PC-3 (cell line): ENCODE data around the gene DNAH10. TPM values are rescaled to one million over a fixed set of nuclear protein-coding genes. Genes with fewer than 3 reads are reported as not detected.

Experiments used
- ATAC-seq: fragments of 200-7000 bp; cut with Tn5 transposase; 2 replicates; pipeline ENCODE4 v1.9.1; 2020; ENCODE audit warnings: mild to moderate bottlenecking, moderate library complexity
- BruUV-seq: library from RNA; stranded (reverse); fragments of 400-500 nt; replicated peaks from 2 replicates; lab custom pipeline; 2021; lab: Mats Ljungman, UMichigan
- CTCF ChIA-PET: fragments of 300-600 bp; sonication (Branson Sonifier 250); formaldehyde crosslinking; loops from one replicate; lab custom pipeline; 2022; ENCODE audit warnings: antibody characterized with exemption; lab: Charles Lee
- POLR2A ChIA-PET: fragments of 300-600 bp; sonication (Branson Sonifier 250); formaldehyde crosslinking; loops from one replicate; lab custom pipeline; 2022; ENCODE audit warnings: antibody characterized with exemption; ENCODE audit not compliant: unreplicated experiment; lab: Charles Lee
- DNase-seq: peaks from one replicate; pipeline ENCODE4 v3.0.0-alpha.2; 2015
- H2AFZ ChIP-seq: fragments of 300-600 bp; sonication (generic); 2 replicates; pipeline ENCODE4 v1.6.0; 2016; ENCODE audit warnings: antibody characterized with exemption, low read length
- H3F3A ChIP-seq: fragments of 300-600 bp; sonication (generic); one replicate; pipeline ENCODE4 v1.6.0; 2017; ENCODE audit warnings: antibody characterized with exemption, low read length, control low read depth, mild to moderate bottlenecking; ENCODE audit not compliant: unreplicated experiment
- H3K27ac ChIP-seq: fragments of 300-600 bp; sonication (generic); 2 replicates; pipeline ENCODE4 v1.5.1; 2016; ENCODE audit warnings: mild to moderate bottlenecking, low read length
- H3K27me3 ChIP-seq: fragments of 300-600 bp; sonication (generic); 2 replicates; pipeline ENCODE4 v1.6.1; 2016; ENCODE audit warnings: low read length, mixed read lengths
- H3K36me3 ChIP-seq: fragments of 300-600 bp; sonication (generic); 2 replicates; pipeline ENCODE4 v1.6.1; 2016; ENCODE audit warnings: low read depth, mixed run types, low read length, mixed read lengths
- H3K4me1 ChIP-seq: fragments of 300-600 bp; sonication (generic); 2 replicates; pipeline ENCODE4 v1.5.1; 2016; ENCODE audit warnings: low read length; ENCODE audit not compliant: insufficient read depth
- H3K4me2 ChIP-seq: fragments of 300-600 bp; sonication (generic); 2 replicates; pipeline ENCODE4 v1.6.0; 2016; ENCODE audit warnings: low read length
- H3K4me3 ChIP-seq: fragments of 300-600 bp; sonication (generic); 2 replicates; pipeline ENCODE4 v1.5.1; 2016; ENCODE audit warnings: mild to moderate bottlenecking, low read length, mixed read lengths
- H3K79me2 ChIP-seq: fragments of 300-600 bp; sonication (generic); 2 replicates; pipeline ENCODE4 v1.6.1; 2017; ENCODE audit warnings: low read length, mixed read lengths
- H3K9ac ChIP-seq: fragments of 300-600 bp; sonication (generic); 2 replicates; pipeline ENCODE4 v1.6.0; 2016; ENCODE audit warnings: mild to moderate bottlenecking, low read length
- H3K9me2 ChIP-seq: fragments of 300-600 bp; sonication (generic); replicated peaks from 2 replicates; pipeline ENCODE4 v1.6.1; 2016; ENCODE audit warnings: mixed run types, low read length, mixed read lengths
- H3K9me3 ChIP-seq: fragments of 300-600 bp; sonication (generic); 2 replicates; pipeline ENCODE4 v1.6.1; 2016; ENCODE audit warnings: low read length, mixed read lengths
- H4K20me1 ChIP-seq: fragments of 300-600 bp; sonication (generic); 2 replicates; pipeline ENCODE4 v1.6.1; 2016; ENCODE audit warnings: low read length, mixed read lengths
- EZH2 ChIP-seq: fragments of 300-600 bp; sonication (generic); IDR thresholded peaks from one replicate; pipeline ENCODE4 v1.6.1; 2017; ENCODE audit warnings: antibody characterized with exemption, mild to moderate bottlenecking, low read length; ENCODE audit not compliant: unreplicated experiment
- EZH2phosphoT487 ChIP-seq: fragments of 300-600 bp; sonication (generic); IDR thresholded peaks from 2 replicates; pipeline ENCODE4 v1.6.1; 2018; ENCODE audit warnings: mild to moderate bottlenecking, antibody characterized with exemption, low read length, borderline replicate concordance
- intact Hi-C: fragments of 100-400 bp; cut with micrococcal nuclease; formaldehyde crosslinking; loops from 2 replicates; pipeline ENCODE4 v1.9.0; 2023
- total RNA-seq: library from RNA; depleted of rRNA; stranded (reverse); fragments of >200 nt; gene quantifications from 2 replicates; pipeline ENCODE4 v1.2.3, GENCODE V29; 2014
- TF ChIP-seq, protein P1 (sequence below): fragments of 300-600 bp; sonication (generic); conservative IDR thresholded peaks from 2 replicates; pipeline ENCODE4 v1.5.1; 2017; ENCODE audit warnings: antibody characterized with exemption, low read depth, mild to moderate bottlenecking, low read length

Gene DNAH10
- total RNA-seq, 1 experiment from 2014 or later: 0.15 TPM

DNA sequence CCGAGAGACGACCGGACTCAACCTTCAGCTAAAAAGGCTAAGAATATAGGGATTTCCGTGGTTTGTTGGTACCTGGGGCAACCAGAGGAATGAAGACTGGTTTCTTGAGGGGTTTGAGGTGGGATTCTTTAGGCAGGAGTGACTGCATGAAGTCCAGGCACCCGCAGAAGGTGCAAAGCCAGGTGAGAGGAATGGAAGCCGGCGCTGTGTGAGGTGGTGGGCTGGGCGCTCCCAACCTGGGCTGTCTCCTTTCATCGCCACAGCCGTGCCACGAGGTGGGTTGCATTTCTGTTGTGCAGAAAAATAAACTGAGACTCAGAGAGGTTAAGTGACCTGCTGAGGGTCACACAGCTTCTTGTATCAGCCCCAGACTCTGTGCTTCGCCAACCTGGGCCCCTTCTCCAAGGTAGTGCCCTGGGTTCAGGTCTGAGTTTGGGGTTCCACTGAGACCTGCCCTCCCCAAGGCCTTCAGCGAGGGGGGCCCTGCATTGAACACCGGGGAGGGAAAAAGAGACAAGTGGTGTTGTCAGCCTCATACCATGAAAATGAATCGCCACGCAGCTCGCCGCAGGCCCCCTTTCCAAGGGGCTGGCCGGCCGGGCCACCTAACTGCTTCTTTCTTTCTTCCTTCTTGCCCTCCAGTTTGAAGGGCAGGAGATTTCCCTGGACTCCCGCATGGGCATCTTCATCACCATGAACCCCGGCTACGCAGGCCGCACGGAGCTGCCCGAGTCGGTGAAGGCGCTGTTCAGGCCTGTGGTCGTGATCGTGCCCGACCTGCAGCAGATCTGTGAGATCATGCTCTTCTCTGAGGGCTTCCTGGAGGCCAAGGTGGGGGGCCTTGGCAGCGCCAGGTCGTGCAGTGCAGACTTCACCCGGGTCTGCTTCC is 88.4 kb downstream of the DNAH10 start:
- no peak overlapping the region for H3K27ac ChIP-seq

DNA sequence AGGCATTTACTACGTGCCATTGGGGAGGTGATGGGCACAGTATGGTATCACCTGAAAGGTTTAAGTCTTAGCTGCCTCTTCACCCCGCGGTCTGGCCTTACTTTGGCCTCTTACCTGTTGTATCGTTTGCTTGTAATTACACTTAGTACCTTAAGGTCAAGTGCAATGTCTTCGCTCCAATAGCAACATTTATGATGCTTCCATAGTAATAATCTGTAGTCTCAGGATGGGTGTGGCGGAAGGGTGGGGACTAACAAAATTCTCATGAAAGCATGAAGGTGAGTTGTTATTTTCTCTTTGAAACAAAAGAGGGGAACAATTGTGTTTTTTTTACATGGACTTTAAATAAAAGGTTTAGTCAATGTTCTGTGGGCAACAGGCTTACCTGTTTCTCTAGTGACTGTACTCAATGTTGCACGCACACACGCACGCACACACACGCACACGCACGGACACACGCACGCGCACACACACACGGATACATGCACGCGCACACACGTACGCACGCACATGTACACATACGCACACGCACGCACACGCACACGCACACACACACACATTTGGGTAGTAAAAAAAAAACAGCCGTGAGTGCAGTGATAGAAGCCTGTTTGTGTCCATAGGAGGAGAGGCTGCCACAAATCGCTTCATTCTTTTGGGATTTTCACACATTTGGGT is 91.4 kb downstream of the DNAH10 start:
- Histone ChIP-seq H3F3A (no peaks in the 10 kb centered on the region), H3K79me2 (no peaks in the 10 kb centered on the region), H4K20me1 (no peaks in the 10 kb centered on the region), H3K27ac (no peak overlapping the region), H3K9me2 (no peaks in the 10 kb centered on the region), H3K9ac (no peak overlapping the region), H3K9me3 (no peaks in the 10 kb centered on the region), H2AFZ (no peak overlapping the region), H3K4me2 (no peak overlapping the region), H3K4me3 (no peak overlapping the region), H3K36me3 (no peaks in the 10 kb centered on the region), H3K4me1 (no peaks in the 10 kb centered on the region), H3K27me3 (peaks cover 35% of the 10 kb centered on the region)
- TF ChIP-seq EZH2phosphoT487: no peak
- TF ChIP-seq, protein P1, sequence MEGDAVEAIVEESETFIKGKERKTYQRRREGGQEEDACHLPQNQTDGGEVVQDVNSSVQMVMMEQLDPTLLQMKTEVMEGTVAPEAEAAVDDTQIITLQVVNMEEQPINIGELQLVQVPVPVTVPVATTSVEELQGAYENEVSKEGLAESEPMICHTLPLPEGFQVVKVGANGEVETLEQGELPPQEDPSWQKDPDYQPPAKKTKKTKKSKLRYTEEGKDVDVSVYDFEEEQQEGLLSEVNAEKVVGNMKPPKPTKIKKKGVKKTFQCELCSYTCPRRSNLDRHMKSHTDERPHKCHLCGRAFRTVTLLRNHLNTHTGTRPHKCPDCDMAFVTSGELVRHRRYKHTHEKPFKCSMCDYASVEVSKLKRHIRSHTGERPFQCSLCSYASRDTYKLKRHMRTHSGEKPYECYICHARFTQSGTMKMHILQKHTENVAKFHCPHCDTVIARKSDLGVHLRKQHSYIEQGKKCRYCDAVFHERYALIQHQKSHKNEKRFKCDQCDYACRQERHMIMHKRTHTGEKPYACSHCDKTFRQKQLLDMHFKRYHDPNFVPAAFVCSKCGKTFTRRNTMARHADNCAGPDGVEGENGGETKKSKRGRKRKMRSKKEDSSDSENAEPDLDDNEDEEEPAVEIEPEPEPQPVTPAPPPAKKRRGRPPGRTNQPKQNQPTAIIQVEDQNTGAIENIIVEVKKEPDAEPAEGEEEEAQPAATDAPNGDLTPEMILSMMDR: no peak
- POLR2A ChIA-PET: no interaction called here
- ATAC-seq (no peak), DNase-seq (no peak)
- intact Hi-C loops: no loop called here
- BruUV-seq: no TSS peak
- CTCF ChIA-PET: no interaction called here

More for the DNA sequence above, 88.4 kb downstream of the DNAH10 start:
- H3K79me2 ChIP-seq: no peaks in the 10 kb centered on the region
- no peak overlapping the region for H3K4me3 ChIP-seq
- H3K4me1 ChIP-seq: no peaks in the 10 kb centered on the region
- no peaks in the 10 kb centered on the region for H3F3A ChIP-seq
- BruUV-seq: no TSS peak
- H3K9me2 ChIP-seq: no peaks in the 10 kb centered on the region
- intact Hi-C loops: no loop called here
- POLR2A ChIA-PET: no interaction called here
- CTCF ChIA-PET: interaction anchor here (0.6 kb wide), 1 partner anchor 13 kb away, joined by 7 read pairs; no protein-coding TSS in a partner anchor
- no peaks in the 10 kb centered on the region for H4K20me1 ChIP-seq
- no peak overlapping the region for H2AFZ ChIP-seq
- H3K36me3 ChIP-seq: no peaks in the 10 kb centered on the region
- DNase-seq (no peak), ATAC-seq (no peak)
- H3K27me3 ChIP-seq: peaks cover 35% of the 10 kb centered on the region
- no peaks in the 10 kb centered on the region for H3K9me3 ChIP-seq
- H3K9ac ChIP-seq: no peak overlapping the region
- H3K4me2 ChIP-seq: no peak overlapping the region
- TF ChIP-seq EZH2phosphoT487: no peak
- TF ChIP-seq, protein P1: no peak
- TF ChIP-seq EZH2: no peak

DNA sequence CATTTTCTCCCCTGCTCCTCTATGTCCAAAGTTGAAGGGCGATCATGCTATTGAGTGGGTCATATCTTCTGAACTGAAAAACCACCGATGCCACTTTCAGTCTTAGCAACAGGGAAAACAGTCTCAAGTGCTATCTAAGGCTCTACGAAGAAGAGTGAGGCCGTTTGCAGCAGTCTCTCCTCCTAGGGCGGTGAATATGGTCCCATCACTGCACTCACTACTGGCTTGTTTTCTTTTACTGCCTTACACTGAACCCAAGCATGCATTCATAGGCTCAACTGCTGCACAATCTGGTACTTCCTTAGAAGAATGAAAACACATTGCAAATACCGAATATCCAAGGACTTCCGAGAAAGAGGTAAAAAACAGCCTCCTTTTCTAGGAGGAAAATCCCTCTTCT is 92.1 kb downstream of the DNAH10 start:
- no TSS peak for BruUV-seq
- CTCF ChIA-PET: no interaction called here

More for the DNA sequence above, 92.1 kb downstream of the DNAH10 start:
- Histone ChIP-seq H3K9me2 (no peaks in the 10 kb centered on the region), H2AFZ (no peak overlapping the region), H3K4me3 (no peak overlapping the region), H3K79me2 (no peaks in the 10 kb centered on the region), H3K27ac (no peak overlapping the region), H3K36me3 (no peaks in the 10 kb centered on the region), H3K9me3 (no peaks in the 10 kb centered on the region), H3F3A (no peaks in the 10 kb centered on the region), H3K27me3 (peaks cover 35% of the 10 kb centered on the region), H3K4me2 (no peak overlapping the region), H3K4me1 (no peaks in the 10 kb centered on the region), H4K20me1 (no peaks in the 10 kb centered on the region), H3K9ac (no peak overlapping the region)
- TF ChIP-seq EZH2phosphoT487: no peak
- TF ChIP-seq EZH2: no peak
- TF ChIP-seq, protein P1: no peak
- DNase-seq: no peak
- intact Hi-C loops: no loop called here
- ATAC-seq: no peak
- POLR2A ChIA-PET: no interaction called here
